Measurements from ENCODE around the gene SPACA6. TPM values are rescaled to one million over a fixed set of nuclear protein-coding genes. Genes with fewer than 3 reads are reported as not detected.

SPACA6 gene
- total and polyA plus RNA-seq, 10 of the 15 experiments (the other 5 are each of a cell fraction or from before 2014, with no cell fraction given) = 0.31 to 6.5 (median 1.7) TPM

DNA sequence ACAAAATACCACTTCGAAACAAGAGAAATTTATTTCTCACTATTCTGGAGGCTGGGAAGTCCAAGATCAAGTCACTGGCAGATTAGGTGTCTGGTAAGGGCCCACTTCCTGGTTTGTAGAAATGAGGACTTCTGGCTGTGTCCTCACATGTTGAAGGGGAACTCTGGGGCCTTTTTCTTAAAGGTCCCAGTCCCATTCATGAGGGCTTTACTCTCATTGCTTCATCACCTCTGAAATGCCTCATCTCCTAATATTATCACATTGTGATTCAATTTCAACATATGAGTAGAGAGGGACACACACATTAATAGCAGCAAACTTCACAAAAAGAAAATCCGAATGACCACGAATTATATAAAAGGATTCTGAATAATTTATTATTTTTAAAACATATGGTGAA is 24.9 kb upstream of the SPACA6 start:
- H3K4me2 ChIP-seq (ENCODE audit: control insufficient read depth, insufficient read depth) = no peak overlapping the region
- H3K9me3 ChIP-seq (replicated peaks; ENCODE audit: control insufficient read depth, insufficient read depth, low read length) = no peaks in the 10 kb centered on the region
- intact Hi-C loops (cut with micrococcal nuclease; ENCODE audit: unreplicated experiment) (no loop called here), in situ Hi-C loops (cut with MboI) (no loop called here)
- ChIA-PET POLR2A (no interaction called here), CTCF (interaction anchor here (1.0 kb wide), 1 partner anchor 9 kb away, joined by 3 read pairs; no protein-coding TSS in a partner anchor), RAD21 (ENCODE audit: unreplicated experiment) (no interaction called here), SMC1A (ENCODE audit: uncharacterized antibody, unreplicated experiment) (interaction anchor here (1.4 kb wide), 1 partner anchor 109 kb away, joined by 4 read pairs; no protein-coding TSS in a partner anchor)
- under 1% methylated on average over 3 of the region's 3 CpGs for WGBS (ENCODE audit: insufficient coverage, insufficient replicate concordance, low lambda C conversion rate, missing lambda C conversion rate)
- H3K4me1 ChIP-seq (ENCODE audit: control insufficient read depth, insufficient read depth, low read length) = no peaks in the 10 kb centered on the region
- H3K9ac ChIP-seq (ENCODE audit: control insufficient read depth, insufficient read depth, low read length) = no peak overlapping the region
- no peak overlapping the region for H3K4me3 ChIP-seq
- no peaks in the 10 kb centered on the region for H3K36me3 ChIP-seq (ENCODE audit: control insufficient read depth in 2 of 2, insufficient read depth in 2 of 2, low read length in 1 of 2)
- FAIRE-seq (no peak), DNase-seq (ENCODE audit: low read depth, low spot score) (no peak), ATAC-seq (no peak)
- H3K27me3 ChIP-seq (replicated peaks in 1 of 2; ENCODE audit: control insufficient read depth in 2 of 2, insufficient read depth in 2 of 2, low read length in 1 of 2) = no peaks in the 10 kb centered on the region
- H2AFZ ChIP-seq (ENCODE audit: control insufficient read depth, low read depth, low read length) = no peak overlapping the region
- no TSS peak for BruUV-seq (replicated peaks)
- no peaks in the 10 kb centered on the region for H3K79me2 ChIP-seq (ENCODE audit: control insufficient read depth, insufficient read depth, low read length)
- H4K20me1 ChIP-seq (ENCODE audit: control insufficient read depth, insufficient read depth) = no peaks in the 10 kb centered on the region
- no peak overlapping the region for H3K27ac ChIP-seq (ENCODE audit: control insufficient read depth, insufficient read depth)
- no peak for TF ChIP-seq PAX5 (IDR thresholded peaks at IDR 0.05; ENCODE audit: borderline replicate concordance, low read depth, low read length)
- TF ChIP-seq ZNF622 (IDR thresholded peaks at IDR 0.05) = no peak
- no peak for TF ChIP-seq ZZZ3 (IDR thresholded peaks at IDR 0.05; ENCODE audit: control insufficient read depth, insufficient read length, low read depth)
- no peak for TF ChIP-seq GABPA (IDR thresholded peaks at IDR 0.05; ENCODE audit: low read depth)
- TF ChIP-seq JUND (IDR thresholded peaks at IDR 0.05; ENCODE audit: low read depth, low read length) = no peak
- TF ChIP-seq, protein P1, sequence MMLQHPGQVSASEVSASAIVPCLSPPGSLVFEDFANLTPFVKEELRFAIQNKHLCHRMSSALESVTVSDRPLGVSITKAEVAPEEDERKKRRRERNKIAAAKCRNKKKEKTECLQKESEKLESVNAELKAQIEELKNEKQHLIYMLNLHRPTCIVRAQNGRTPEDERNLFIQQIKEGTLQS (IDR thresholded peaks at IDR 0.05; ENCODE audit: borderline replicate concordance, extremely low read depth, low read depth, low read length) = no peak
- TF ChIP-seq SP1 (IDR thresholded peaks at IDR 0.05; ENCODE audit: low read depth, low read length) = no peak
- no peak; the same call in 1 of the 2 replicates for TF ChIP-seq JUNB (IDR thresholded peaks at IDR 0.05)
- no peak for TF ChIP-seq SIX5 (IDR thresholded peaks at IDR 0.05; ENCODE audit: low read depth, low read length, severe bottlenecking)
- no peak for TF ChIP-seq BMI1 (IDR thresholded peaks at IDR 0.05; ENCODE audit: borderline replicate concordance)
- TF ChIP-seq, protein P2, sequence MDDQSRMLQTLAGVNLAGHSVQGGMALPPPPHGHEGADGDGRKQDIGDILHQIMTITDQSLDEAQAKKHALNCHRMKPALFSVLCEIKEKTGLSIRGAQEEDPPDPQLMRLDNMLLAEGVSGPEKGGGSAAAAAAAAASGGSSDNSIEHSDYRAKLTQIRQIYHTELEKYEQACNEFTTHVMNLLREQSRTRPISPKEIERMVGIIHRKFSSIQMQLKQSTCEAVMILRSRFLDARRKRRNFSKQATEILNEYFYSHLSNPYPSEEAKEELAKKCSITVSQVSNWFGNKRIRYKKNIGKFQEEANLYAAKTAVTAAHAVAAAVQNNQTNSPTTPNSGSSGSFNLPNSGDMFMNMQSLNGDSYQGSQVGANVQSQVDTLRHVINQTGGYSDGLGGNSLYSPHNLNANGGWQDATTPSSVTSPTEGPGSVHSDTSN (IDR thresholded peaks at IDR 0.05; ENCODE audit: insufficient replicate concordance, low read depth, low read length) = no peak
- TF ChIP-seq YY1 (IDR thresholded peaks at IDR 0.05; ENCODE audit: low read depth, low read length) = no peak

Data from GM12878 (cell line).